ENCODE data around the gene PNPLA6.

DNA sequence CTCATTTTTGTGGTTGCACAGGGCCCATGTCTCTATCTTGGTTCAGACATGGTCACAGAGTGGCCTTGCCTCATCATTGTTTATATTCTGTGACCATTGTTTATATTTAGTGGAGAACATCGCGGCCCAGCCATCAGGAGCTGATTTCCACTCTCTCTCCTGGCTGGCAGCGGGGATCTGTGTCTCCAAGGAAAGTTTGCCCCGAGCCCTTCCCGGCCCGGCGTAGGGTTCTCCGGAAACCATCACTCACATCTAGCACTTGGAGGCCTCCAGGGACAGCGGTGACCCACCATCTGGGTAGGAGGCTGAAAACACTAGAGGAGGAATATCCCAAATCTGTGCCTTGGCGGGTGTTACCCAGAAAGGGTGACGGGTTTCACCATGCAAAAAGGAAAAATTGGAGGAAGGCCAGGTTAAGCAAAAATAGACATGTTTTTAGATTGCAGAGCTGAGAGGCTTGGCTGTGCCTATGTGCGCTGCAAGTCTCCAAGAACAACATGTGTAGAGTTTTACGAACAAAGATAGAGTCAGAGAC, 20.3 kb upstream of the PNPLA6 start:
- TF ChIP-seq POLR2AphosphoS5 (IDR thresholded peaks at IDR 0.05; ENCODE audit: low read depth, low read length) (no peak), TAF1 (IDR thresholded peaks at IDR 0.05; ENCODE audit: borderline replicate concordance, insufficient read depth, low read length) (no peak), SIN3A (IDR thresholded peaks at IDR 0.05; ENCODE audit: borderline replicate concordance, insufficient read depth, low read length) (no peak)
- TF ChIP-seq, protein P1, sequence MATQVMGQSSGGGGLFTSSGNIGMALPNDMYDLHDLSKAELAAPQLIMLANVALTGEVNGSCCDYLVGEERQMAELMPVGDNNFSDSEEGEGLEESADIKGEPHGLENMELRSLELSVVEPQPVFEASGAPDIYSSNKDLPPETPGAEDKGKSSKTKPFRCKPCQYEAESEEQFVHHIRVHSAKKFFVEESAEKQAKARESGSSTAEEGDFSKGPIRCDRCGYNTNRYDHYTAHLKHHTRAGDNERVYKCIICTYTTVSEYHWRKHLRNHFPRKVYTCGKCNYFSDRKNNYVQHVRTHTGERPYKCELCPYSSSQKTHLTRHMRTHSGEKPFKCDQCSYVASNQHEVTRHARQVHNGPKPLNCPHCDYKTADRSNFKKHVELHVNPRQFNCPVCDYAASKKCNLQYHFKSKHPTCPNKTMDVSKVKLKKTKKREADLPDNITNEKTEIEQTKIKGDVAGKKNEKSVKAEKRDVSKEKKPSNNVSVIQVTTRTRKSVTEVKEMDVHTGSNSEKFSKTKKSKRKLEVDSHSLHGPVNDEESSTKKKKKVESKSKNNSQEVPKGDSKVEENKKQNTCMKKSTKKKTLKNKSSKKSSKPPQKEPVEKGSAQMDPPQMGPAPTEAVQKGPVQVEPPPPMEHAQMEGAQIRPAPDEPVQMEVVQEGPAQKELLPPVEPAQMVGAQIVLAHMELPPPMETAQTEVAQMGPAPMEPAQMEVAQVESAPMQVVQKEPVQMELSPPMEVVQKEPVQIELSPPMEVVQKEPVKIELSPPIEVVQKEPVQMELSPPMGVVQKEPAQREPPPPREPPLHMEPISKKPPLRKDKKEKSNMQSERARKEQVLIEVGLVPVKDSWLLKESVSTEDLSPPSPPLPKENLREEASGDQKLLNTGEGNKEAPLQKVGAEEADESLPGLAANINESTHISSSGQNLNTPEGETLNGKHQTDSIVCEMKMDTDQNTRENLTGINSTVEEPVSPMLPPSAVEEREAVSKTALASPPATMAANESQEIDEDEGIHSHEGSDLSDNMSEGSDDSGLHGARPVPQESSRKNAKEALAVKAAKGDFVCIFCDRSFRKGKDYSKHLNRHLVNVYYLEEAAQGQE (IDR thresholded peaks at IDR 0.05; ENCODE audit: insufficient read depth in 1 of 2, low read depth in 2 of 2, low read length in 2 of 2): no peak

Measured in PFSK-1 (cell line).